ENCODE results near the gene EEFSEC. TPM values are rescaled to one million over a fixed set of nuclear protein-coding genes. Genes with fewer than 3 reads are reported as not detected.

EEFSEC gene
- total and polyA plus RNA-seq, 10 donors, result 8.5 to 19.2 (median 14.2) TPM

GRCh38 chr3:128413003-128413370 is 259.7 kb downstream of the EEFSEC start:
- Histone ChIP-seq H3K4me3 (no peak overlapping the region), H3K36me3 (peaks cover 0 to 18% (median 0%) of the 10 kb centered on the region in 6 donors), H3K27me3 (replicated peaks in 1 of 7) (no peaks in the 10 kb centered on the region), H3K27ac (no peak overlapping the region), H3K9me3 (no peaks in the 10 kb centered on the region), H3K4me1 (peaks cover 0 to 10% (median 0%) of the 10 kb centered on the region in 6 donors)
- WGBS, 5 donors, result 82 to 92% (median 87%) methylated on average over 8 of the region's 8 CpGs
- intact Hi-C loops (cut with DNase I; ENCODE audit: low total_unique reads), result no loop called here
- no peak for DNase-seq
- TF ChIP-seq POLR2AphosphoS5 (IDR thresholded peaks at IDR 0.05) (no peak), POLR2A (IDR thresholded peaks at IDR 0.05) (no peak), CTCF (IDR thresholded peaks at IDR 0.05 in 8 of 11, conservative IDR thresholded peaks at IDR 0.05 in 3 of 11) (no peak)

DNA sequence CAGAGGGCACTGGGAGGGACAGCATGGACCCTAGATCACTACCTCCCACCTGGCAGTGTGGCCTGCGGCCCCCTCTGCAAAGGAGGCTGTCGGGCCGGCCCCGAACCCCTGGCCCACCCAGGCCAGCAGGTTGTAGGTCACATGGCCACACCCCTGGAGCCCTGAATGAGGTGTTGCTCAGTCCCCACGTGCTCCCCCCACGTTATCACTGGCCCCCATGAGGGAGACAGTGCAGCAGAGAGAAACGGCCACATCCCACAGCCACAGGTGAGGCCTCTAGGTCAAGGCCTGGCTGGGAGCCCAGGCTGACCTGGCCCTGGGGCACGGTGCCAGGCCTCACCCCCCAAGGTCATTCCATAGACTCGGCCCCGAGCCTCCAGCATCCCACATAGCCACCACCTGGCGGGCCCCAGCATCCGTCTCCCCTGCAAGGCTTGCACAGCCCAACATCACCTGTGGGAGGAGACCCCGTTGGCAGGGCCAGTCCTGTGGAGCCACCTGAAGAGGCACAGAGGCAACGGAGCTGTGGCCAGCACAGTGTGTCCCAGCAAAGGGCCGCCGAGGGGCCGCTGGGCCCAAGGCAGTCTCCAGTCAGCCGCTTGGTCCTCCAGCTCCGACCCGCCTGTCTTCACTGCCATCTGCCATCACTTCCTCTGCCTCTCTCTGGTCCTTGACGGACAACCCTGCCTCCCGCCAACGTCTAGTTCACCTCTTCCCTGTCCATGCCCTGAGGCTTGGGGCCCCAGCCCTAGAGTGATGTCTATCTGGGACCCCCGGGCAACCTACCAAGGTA is 260.3 kb downstream of the EEFSEC start:
- WGBS, 5 donors, result 87 to 92% (median 89%) methylated on average over 16 to 24 of the region's 24 CpGs
- Histone ChIP-seq H3K4me3 (no peak overlapping the region), H3K9me3 (no peaks in the 10 kb centered on the region)

GRCh38 chr3:128415200-128415772 is 262.0 kb downstream of the EEFSEC start:
- no peak for TF ChIP-seq POLR2AphosphoS5 (IDR thresholded peaks at IDR 0.05)
- no peak for TF ChIP-seq POLR2A (IDR thresholded peaks at IDR 0.05)
- no peak for TF ChIP-seq CTCF (IDR thresholded peaks at IDR 0.05 in 8 of 11, conservative IDR thresholded peaks at IDR 0.05 in 3 of 11)
- Histone ChIP-seq H3K36me3 (no peaks in the 10 kb centered on the region), H3K9me3 (peaks cover 0 to 7% (median 0%) of the 10 kb centered on the region in 8 donors), H3K27me3 (replicated peaks in 1 of 7) (no peaks in the 10 kb centered on the region), H3K4me1 (no peaks in the 10 kb centered on the region), H3K4me3 (no peak overlapping the region), H3K27ac (no peak overlapping the region)
- intact Hi-C loops (cut with DNase I; ENCODE audit: low total_unique reads), result no loop called here
- 67 to 87% (median 85%) methylated on average over 9 to 16 of the region's 16 CpGs for WGBS, 5 donors
- DNase-seq, result no peak

More for the DNA sequence above, 260.3 kb downstream of the EEFSEC start:
- DNase-seq, result no peak
- Histone ChIP-seq H3K4me1 (peaks cover 0 to 10% (median 0%) of the 10 kb centered on the region in 6 donors), H3K36me3 (peaks cover 0 to 12% (median 0%) of the 10 kb centered on the region in 6 donors), H3K27me3 (replicated peaks in 1 of 7) (no peaks in the 10 kb centered on the region), H3K27ac (no peak overlapping the region)
- no peak for TF ChIP-seq CTCF (IDR thresholded peaks at IDR 0.05 in 8 of 11, conservative IDR thresholded peaks at IDR 0.05 in 3 of 11)
- no peak for TF ChIP-seq POLR2A (IDR thresholded peaks at IDR 0.05)
- intact Hi-C loops (cut with DNase I; ENCODE audit: low total_unique reads), result no loop called here
